IMR-90 (cell line): ENCODE measurements around the gene GAB1. TPM values are rescaled to one million over a fixed set of nuclear protein-coding genes. Genes with fewer than 3 reads are reported as not detected.

Experiments
- ATAC-seq: fragments of 200-7000 bp; cut with Tn5 transposase; 2 replicates; pipeline ENCODE4 v1.9.1; 2020; ENCODE audit warnings: low read depth, mild to moderate bottlenecking, moderate library complexity
- BruUV-seq: library from RNA; stranded (reverse); fragments of 400-500 nt; replicated peaks from 2 replicates; lab custom pipeline; 2021; lab: Mats Ljungman, UMichigan
- CTCF ChIA-PET: fragments of 300-600 bp; formaldehyde crosslinking; extraction: SDS; loops from one replicate; lab custom pipeline; 2021; ENCODE audit warnings: antibody characterized with exemption; lab: Yijun Ruan, JAX
- POLR2A ChIA-PET: fragments of 300-600 bp; sonication (Branson Sonifier 250); formaldehyde crosslinking; loops from one replicate; lab custom pipeline; 2022; ENCODE audit warnings: antibody characterized with exemption; ENCODE audit not compliant: unreplicated experiment; lab: Charles Lee
- DNase-seq: peaks from one replicate; pipeline ENCODE4 v3.0.0; 2013
- H2AFZ ChIP-seq: replicated peaks from 2 replicates; pipeline ENCODE3; 2013; ENCODE audit warnings: low read length, mild to moderate bottlenecking; ENCODE audit not compliant: poor library complexity
- H2AK5ac ChIP-seq: 2 replicates; pipeline ENCODE4 v1.6.1; 2013; ENCODE audit warnings: low read depth, low read length, inconsistent platforms
- H2AK9ac ChIP-seq: replicated peaks from 2 replicates; pipeline ENCODE3; 2013; ENCODE audit warnings: mild to moderate bottlenecking, low read depth, low read length, moderate library complexity; ENCODE audit not compliant: poor library complexity
- H2BK120ac ChIP-seq: 2 replicates; pipeline ENCODE4 v1.6.1; 2013; ENCODE audit warnings: low read depth, low read length, inconsistent platforms
- H2BK15ac ChIP-seq: 3 replicates; pipeline ENCODE4 v1.6.1; 2013; ENCODE audit warnings: low read depth, low read length, inconsistent platforms
- H2BK20ac ChIP-seq: 2 replicates; pipeline ENCODE4 v1.6.1; 2013; ENCODE audit warnings: low read depth, mild to moderate bottlenecking, inconsistent platforms, low read length, moderate library complexity
- H2BK5ac ChIP-seq: 2 replicates; pipeline ENCODE4 v1.6.1; 2013; ENCODE audit warnings: mild to moderate bottlenecking, low read depth, low read length, inconsistent platforms; ENCODE audit not compliant: poor library complexity, severe bottlenecking
- H3K14ac ChIP-seq: replicated peaks from 2 replicates; pipeline ENCODE4 v1.6.1; 2013; ENCODE audit warnings: low read depth, low read length, inconsistent platforms
- H3K18ac ChIP-seq: 2 replicates; pipeline ENCODE4 v1.6.1; 2013; ENCODE audit warnings: low read depth, low read length, control low read depth
- H3K23ac ChIP-seq: 2 replicates; pipeline ENCODE4 v1.6.1; 2013; ENCODE audit warnings: low read depth, low read length, inconsistent platforms
- H3K27ac ChIP-seq: 2 replicates; pipeline ENCODE4 v1.5.1; 2013; ENCODE audit warnings: mild to moderate bottlenecking, control low read depth, low read length; ENCODE audit not compliant: insufficient read depth
- H3K27me3 ChIP-seq: 2 replicates; pipeline ENCODE4 v1.6.1; 2013; ENCODE audit warnings: low read length; ENCODE audit not compliant: control insufficient read depth, insufficient read depth
- H3K36me3 ChIP-seq: 2 replicates; pipeline ENCODE4 v1.6.1; 2013; ENCODE audit warnings: low read length, mixed read lengths; ENCODE audit not compliant: control insufficient read depth, insufficient read depth
- H3K4ac ChIP-seq: 2 replicates; pipeline ENCODE4 v1.6.1; 2013; ENCODE audit warnings: low read depth, low read length, inconsistent platforms
- H3K4me1 ChIP-seq: 2 replicates; pipeline ENCODE4 v1.6.1; 2013; ENCODE audit warnings: low read length, mixed read lengths; ENCODE audit not compliant: control insufficient read depth, insufficient read depth
- H3K4me2 ChIP-seq: 2 replicates; pipeline ENCODE4 v1.6.1; 2013; ENCODE audit warnings: low read depth, mild to moderate bottlenecking, control low read depth, low read length, moderate library complexity
- H3K4me3 ChIP-seq: 2 replicates; pipeline ENCODE4 v1.5.1; 2013; ENCODE audit warnings: low read depth, mild to moderate bottlenecking, control low read depth, low read length, moderate library complexity; ENCODE audit not compliant: insufficient read depth
- H3K56ac ChIP-seq: 2 replicates; pipeline ENCODE4 v1.6.1; 2013; ENCODE audit warnings: low read length, inconsistent platforms; ENCODE audit not compliant: insufficient read depth; ENCODE audit errors: extremely low read depth
- H3K79me1 ChIP-seq, 2 experiments: 2 replicates each; pipeline ENCODE4 v1.6.1; 2013; ENCODE audit warnings: low read length in 2 of 2, inconsistent platforms in 1 of 2, low read depth in 1 of 2
- H3K9ac ChIP-seq: 2 replicates; pipeline ENCODE4 v1.6.1; 2013; ENCODE audit warnings: low read depth, low read length, control low read depth
- H3K9me1 ChIP-seq: 2 replicates; pipeline ENCODE4 v1.6.1; 2013; ENCODE audit warnings: low read length, inconsistent platforms; ENCODE audit not compliant: insufficient read depth
- H3K9me3 ChIP-seq: 2 replicates; pipeline ENCODE4 v1.6.1; 2013; ENCODE audit warnings: low read length; ENCODE audit not compliant: control insufficient read depth, insufficient read depth
- H4K20me1 ChIP-seq: 2 replicates; pipeline ENCODE4 v1.6.1; 2013; ENCODE audit warnings: low read length, inconsistent platforms; ENCODE audit not compliant: insufficient read depth
- H4K5ac ChIP-seq: 2 replicates; pipeline ENCODE4 v1.6.1; 2013; ENCODE audit warnings: mild to moderate bottlenecking, low read depth, low read length, control low read depth
- H4K8ac ChIP-seq, 2 experiments: 2 replicates each; pipeline ENCODE4 v1.6.1; 2013; ENCODE audit warnings: low read depth in 2 of 2, low read length in 2 of 2, control low read depth in 1 of 2, inconsistent platforms in 1 of 2
- H4K91ac ChIP-seq: 2 replicates; pipeline ENCODE4 v1.6.1; 2013; ENCODE audit warnings: low read depth, low read length, inconsistent platforms; ENCODE audit not compliant: insufficient read depth
- BHLHE40 ChIP-seq: fragments of 150-350 bp; IDR thresholded peaks from 2 replicates; pipeline ENCODE4 v1.6.1; 2016; ENCODE audit warnings: mild to moderate bottlenecking, low read depth, low read length
- CHD1 ChIP-seq: IDR thresholded peaks from 2 replicates; pipeline ENCODE4 v1.6.1; 2012; ENCODE audit warnings: low read depth, low read length, improper control_type of control experiment
- FOS ChIP-seq: fragments of 150-350 bp; IDR thresholded peaks from 2 replicates; pipeline ENCODE4 v1.6.1; 2016; ENCODE audit warnings: low read depth, low read length
- MAZ ChIP-seq: IDR thresholded peaks from 2 replicates; pipeline ENCODE4 v1.6.1; 2012; ENCODE audit warnings: low read depth, mild to moderate bottlenecking, low read length, improper control_type of control experiment, moderate library complexity, borderline replicate concordance
- MXI1 ChIP-seq: IDR thresholded peaks from 2 replicates; pipeline ENCODE4 v1.6.1; 2012; ENCODE audit warnings: low read depth, mild to moderate bottlenecking, low read length, moderate library complexity, borderline replicate concordance
- NFE2L2 ChIP-seq: fragments of 150-350 bp; IDR thresholded peaks from 2 replicates; pipeline ENCODE4 v1.6.1; 2016; ENCODE audit warnings: low read depth, mild to moderate bottlenecking, low read length
- RAD21 ChIP-seq: IDR thresholded peaks from 2 replicates; pipeline ENCODE4 v1.6.1; 2012; ENCODE audit warnings: low read length, improper control_type of control experiment
- RCOR1 ChIP-seq: IDR thresholded peaks from 2 replicates; pipeline ENCODE4 v1.6.1; 2012; ENCODE audit warnings: mild to moderate bottlenecking, low read length, improper control_type of control experiment; ENCODE audit not compliant: insufficient replicate concordance
- RFX5 ChIP-seq: IDR thresholded peaks from 2 replicates; pipeline ENCODE4 v1.8.0; 2012; ENCODE audit warnings: low read depth, mild to moderate bottlenecking, low read length, moderate library complexity
- SMC3 ChIP-seq: fragments of 150-350 bp; IDR thresholded peaks from 2 replicates; pipeline ENCODE4 v1.6.1; 2016; ENCODE audit warnings: low read depth, mild to moderate bottlenecking, antibody characterized with exemption, low read length, moderate library complexity
- WGBS, 2 experiments: methylation state at CpG; one replicate each; pipeline versions ENCODE4 v1.1.5 to v1.1.7; 2013; ENCODE audit warnings: missing lambda C conversion rate in 2 of 2; ENCODE audit not compliant: insufficient read length in 1 of 2; ENCODE audit errors: extremely low coverage in 2 of 2; 5-methylcytosine and 5-hydroxymethylcytosine counted together
- dilution Hi-C: fragments of 300-500 bp; cut with HindIII; formaldehyde crosslinking; loops from one replicate; pipeline ENCODE4 v1.14.3; 2018; ENCODE audit warnings: low sequenced_read_pairs; ENCODE audit not compliant: unreplicated experiment
- in situ Hi-C: fragments of 300-500 bp; cut with MboI; formaldehyde crosslinking; loops from 3 replicates; pipeline ENCODE4 v1.14.3; 2019; ENCODE audit warnings: low sequenced_read_pairs, inconsistent platforms, mixed read lengths
- intact Hi-C: fragments of 100-400 bp; cut with micrococcal nuclease; formaldehyde crosslinking; loops from 2 replicates; pipeline ENCODE4 v1.10.0; 2022
- polyA plus RNA-seq, 3 experiments: library from polyadenylated mRNA; depleted of rRNA; stranded (reverse); fragments of >200 nt; gene quantifications; 2 replicates each; pipeline ENCODE4 v1.2.3, GENCODE V29; 2012; ENCODE audit warnings: low replicate concordance in 1 of 3
- total RNA-seq: library from RNA; depleted of rRNA; stranded (reverse); fragments of >200 nt; gene quantifications from 2 replicates; pipeline ENCODE4 v1.2.3, GENCODE V29; 2012
- TF ChIP-seq, protein P1 (sequence below): conservative IDR thresholded peaks from 2 replicates; pipeline ENCODE4 v1.5.1; 2012; ENCODE audit warnings: mild to moderate bottlenecking, low read depth, low read length, improper control_type of control experiment

Gene GAB1
- total and polyA plus RNA-seq, 2 of the 4 experiments (the other 2 are of a cell fraction) = 2.8 to 12.0 TPM

- dilution Hi-C loops (no loop called here), in situ Hi-C loops (no loop called here), intact Hi-C loops (loop anchor here (2.0 kb wide), 1 partner anchor 13 kb away; no protein-coding TSS in a partner anchor)
- Histone ChIP-seq H3K4me1 (peaks cover 8% of the 10 kb centered on the region), H3K9me1 (no peaks in the 10 kb centered on the region; the same call in 1 of the 2 replicates), H2AFZ (no peak overlapping the region), H2BK20ac (no peak overlapping the region), H3K14ac (no peak overlapping the region), H2BK5ac (no peak overlapping the region), H4K8ac (no peak overlapping the region), H3K4me2 (no peak overlapping the region), H2AK5ac (no peak overlapping the region), H3K27ac (no peak overlapping the region), H3K9me3 (no peaks in the 10 kb centered on the region), H4K91ac (no peak overlapping the region), H2AK9ac (no peak overlapping the region), H3K9ac (no peak overlapping the region), H3K4ac (no peak overlapping the region), H3K36me3 (no peaks in the 10 kb centered on the region), H2BK120ac (no peak overlapping the region), H3K27me3 (no peaks in the 10 kb centered on the region), H3K79me1 (peaks cover 24 to 48% of the 10 kb centered on the region in 2 experiments), H2BK15ac (no peak overlapping the region), H3K18ac (no peak overlapping the region), H4K20me1 (peaks cover 6% of the 10 kb centered on the region; the same call in 1 of the 2 replicates), H3K4me3 (no peak overlapping the region), H3K56ac (no peak overlapping the region), H4K5ac (no peak overlapping the region), H3K23ac (no peak overlapping the region)
- BruUV-seq = no TSS peak
- no CpG with 5 or more reads among the region's 3 CpGs for WGBS, 2 experiments
- POLR2A ChIA-PET = interaction anchor here (0.6 kb wide), 1 partner anchor 37 kb away, joined by 5 read pairs; the partner anchor contains the start of gene GAB1
- CTCF ChIA-PET = interaction anchor here (1.7 kb wide), 1 partner anchor 173 kb away, joined by 3 read pairs; no protein-coding TSS in a partner anchor
- ATAC-seq (no peak), DNase-seq (no peak)
- TF ChIP-seq CHD1 = no peak
- no peak for TF ChIP-seq RFX5
- no peak for TF ChIP-seq MAZ
- TF ChIP-seq MXI1 = no peak
- TF ChIP-seq FOS = no peak
- no peak for TF ChIP-seq NFE2L2
- no peak for TF ChIP-seq RAD21
- TF ChIP-seq SMC3 = no peak
- TF ChIP-seq BHLHE40 = no peak
- no peak for TF ChIP-seq RCOR1
- TF ChIP-seq, protein P1, sequence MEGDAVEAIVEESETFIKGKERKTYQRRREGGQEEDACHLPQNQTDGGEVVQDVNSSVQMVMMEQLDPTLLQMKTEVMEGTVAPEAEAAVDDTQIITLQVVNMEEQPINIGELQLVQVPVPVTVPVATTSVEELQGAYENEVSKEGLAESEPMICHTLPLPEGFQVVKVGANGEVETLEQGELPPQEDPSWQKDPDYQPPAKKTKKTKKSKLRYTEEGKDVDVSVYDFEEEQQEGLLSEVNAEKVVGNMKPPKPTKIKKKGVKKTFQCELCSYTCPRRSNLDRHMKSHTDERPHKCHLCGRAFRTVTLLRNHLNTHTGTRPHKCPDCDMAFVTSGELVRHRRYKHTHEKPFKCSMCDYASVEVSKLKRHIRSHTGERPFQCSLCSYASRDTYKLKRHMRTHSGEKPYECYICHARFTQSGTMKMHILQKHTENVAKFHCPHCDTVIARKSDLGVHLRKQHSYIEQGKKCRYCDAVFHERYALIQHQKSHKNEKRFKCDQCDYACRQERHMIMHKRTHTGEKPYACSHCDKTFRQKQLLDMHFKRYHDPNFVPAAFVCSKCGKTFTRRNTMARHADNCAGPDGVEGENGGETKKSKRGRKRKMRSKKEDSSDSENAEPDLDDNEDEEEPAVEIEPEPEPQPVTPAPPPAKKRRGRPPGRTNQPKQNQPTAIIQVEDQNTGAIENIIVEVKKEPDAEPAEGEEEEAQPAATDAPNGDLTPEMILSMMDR = no peak
These were observed 37.6 kb downstream of the GAB1 start for GRCh38 chr4:143374255-143374654.
